NCI-H1436 treated with DMSO at 0.1 percent for 48 hours (cell line): ENCODE results near the gene MELTF.

Experiments
- DNase-seq: peaks from one replicate; lab custom pipeline; 2025; lab: John Stamatoyannopoulos, UW

MELTF gene

DNA sequence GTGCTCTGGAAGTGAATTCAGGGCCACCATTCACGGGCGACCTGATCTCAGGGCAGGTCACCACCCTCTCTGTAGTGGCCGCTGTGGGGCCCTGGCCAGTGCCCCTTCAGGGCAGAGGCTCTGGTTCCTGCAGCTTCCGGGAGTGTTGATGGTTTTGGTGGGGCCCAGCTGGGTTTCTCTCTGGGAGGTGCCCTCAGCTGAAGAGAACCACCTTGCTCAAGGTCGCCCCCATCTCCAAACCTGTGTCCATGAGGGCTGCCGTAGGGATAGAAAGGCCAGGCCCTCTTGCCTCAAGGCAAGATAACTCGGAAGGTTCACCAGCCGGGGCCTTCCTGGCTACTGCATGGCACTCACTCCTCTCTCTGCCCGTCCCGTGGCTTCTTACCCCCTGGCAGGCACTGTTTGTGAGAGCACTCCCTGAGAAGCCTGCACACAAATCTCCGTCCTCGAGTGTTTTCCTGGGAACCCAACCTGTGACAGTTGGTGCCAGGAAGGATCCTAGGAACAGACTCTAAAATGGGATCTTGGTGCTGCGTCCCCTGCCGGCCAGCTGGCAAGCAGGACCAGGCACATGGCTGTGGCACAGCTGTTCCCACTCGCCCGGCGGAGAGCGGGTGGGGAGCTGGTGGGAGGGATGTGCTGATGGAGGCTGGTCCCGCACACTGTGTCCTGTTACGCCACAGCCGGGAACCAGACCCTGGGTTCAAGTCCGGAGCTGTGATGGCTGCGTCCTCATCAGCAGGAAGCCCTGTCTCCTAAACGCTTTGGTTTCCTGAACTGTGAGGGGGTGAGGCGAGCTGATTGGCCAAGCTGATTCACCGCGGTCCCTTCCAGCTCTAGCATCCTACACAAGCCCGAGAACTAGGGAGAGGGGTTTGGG is 37.8 kb downstream of the MELTF start:
- DNase-seq = no peak

DNA sequence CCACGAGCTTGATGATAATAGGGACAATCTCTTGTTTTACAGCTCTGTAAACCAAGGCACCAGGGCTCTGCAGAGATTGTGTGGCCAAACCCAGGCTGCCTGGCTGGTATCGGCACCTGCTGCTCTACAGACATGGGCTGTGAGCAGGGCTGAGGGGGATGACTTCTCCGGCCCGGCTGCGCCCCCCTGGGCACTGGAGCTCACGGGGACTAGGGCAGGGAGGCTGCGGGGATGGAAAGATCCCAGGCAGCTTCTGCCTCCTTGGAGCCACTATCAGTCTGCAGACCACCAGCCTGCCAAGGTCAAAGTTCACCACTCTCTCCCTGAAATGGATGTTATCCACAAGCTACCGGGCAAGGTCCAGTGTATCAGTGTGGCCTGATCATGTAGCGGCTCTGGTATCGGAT is 39.0 kb downstream of the MELTF start:
- DNase-seq = no peak

DNA sequence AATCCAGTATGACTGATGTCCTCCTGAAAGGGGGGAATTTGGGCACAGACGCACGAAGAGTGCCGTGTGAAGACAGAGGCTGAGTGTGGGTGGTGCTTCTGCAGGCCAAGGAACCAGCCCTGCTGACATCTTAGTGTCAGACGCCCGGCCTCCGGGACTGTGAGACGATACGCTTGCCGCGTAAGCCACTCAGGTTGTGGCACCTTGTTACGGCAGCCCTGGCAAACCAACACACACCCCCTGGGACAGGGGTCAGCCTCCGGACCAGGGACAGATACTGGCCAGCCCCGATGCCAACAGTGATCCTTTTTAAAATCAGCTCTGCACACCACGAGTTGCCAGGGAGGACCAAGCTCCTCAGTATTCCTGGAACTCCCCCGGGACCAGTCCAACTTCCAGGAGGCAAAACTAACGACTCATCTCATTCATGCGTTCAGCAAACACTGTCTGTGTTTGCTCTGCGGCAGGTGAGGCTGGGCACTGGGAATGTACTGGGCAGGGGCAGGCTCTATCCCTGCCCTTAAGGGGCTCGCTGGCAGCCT is 39.8 kb downstream of the MELTF start:
- DNase-seq = no peak

DNA sequence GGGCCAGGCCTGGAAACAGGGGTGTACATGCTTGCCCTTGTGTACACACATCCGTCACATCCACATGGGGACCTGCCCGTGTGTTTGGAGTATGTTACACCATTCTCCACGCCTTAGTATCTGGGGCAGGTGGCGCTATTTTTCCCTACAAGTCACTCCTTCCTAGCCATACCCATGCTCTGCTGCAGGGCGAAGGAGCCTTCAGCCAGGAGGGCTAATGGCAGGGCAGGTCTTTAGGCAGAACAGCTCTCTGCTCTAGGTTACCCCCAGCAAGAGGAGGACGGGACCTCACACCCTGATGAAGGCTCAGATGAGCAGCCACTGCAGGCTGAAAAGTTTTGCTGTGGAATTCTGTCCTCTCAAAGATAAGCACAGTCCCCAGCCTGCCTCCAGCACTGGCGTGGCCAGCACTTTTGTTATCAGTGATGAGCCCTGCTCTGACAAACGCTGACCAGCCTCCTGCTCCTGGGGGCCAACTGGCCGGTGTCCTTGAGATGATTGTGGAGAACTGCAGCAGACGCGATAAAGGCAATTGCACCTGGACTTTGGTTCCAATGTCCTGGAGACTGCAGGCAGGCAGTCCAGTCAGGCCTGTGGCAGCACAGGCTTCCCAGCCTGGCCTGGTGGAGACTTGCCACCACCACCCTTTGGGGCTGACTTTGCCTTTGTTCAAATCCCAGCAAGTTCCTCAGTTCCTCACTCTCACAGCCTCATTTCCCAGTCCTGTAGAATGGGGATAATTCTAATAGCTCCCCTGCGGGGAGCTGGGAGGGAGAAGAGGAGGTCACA is 41.2 kb downstream of the MELTF start:
- no peak for DNase-seq

DNA sequence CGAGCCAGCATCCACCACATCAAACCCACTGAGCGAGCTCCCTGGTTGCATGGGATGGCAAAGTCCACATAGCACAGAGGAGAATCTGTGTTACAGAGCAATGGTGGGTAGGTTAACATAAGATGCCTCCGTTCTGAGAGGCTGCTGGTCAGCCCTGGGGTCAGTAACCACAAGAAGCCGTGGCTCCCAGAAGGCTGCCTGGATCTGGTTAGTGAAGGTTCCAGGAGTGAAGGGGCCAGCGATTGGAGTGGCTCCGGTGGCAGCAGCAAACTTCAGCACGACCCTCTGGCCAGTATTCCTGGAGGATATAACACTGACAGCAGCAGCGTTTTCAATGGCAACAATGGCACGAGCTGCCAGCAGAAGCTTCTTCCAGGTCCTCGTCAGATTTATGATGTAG is 42.6 kb downstream of the MELTF start:
- DNase-seq = no peak

DNA sequence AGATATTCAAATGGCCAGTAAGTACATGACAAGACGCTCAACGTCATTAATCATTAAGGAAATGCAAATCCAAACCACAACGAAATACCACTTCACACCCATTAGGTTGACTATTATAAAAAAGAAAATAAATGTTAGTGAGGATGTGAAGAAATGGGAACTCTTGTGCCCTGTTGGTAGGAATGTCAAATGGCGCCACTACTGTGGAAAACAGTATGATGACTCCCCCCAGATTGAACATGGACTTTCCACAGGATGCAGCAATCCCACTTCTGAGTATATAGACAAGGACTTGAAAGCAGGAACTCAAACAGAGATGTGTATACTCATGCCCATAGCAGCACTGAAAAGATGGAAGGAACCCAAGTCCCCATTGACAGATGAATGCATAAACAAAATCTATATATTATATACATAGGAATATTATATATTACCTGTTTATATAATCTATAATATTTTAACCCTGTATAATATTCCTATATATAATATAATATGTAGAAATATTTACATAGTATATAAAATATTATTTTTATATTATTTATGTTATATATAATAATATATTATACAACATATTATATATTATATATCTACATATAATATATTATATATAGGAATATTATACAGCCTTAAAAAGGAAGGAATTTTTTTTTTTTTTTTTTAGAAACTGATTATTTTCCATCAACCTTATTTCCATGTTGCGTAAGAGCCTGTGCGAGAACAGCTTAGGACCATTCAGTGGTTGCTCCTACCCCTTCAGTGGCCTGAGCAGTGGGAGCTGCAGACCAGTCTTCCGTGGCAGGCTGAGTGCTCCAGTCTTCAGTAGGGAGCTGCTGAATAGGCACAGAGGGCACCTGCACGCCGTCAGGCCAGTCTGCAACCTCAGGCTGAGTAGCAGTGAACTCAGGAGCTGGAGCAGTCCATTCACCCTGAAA is 43.4 kb downstream of the MELTF start:
- no peak for DNase-seq

DNA sequence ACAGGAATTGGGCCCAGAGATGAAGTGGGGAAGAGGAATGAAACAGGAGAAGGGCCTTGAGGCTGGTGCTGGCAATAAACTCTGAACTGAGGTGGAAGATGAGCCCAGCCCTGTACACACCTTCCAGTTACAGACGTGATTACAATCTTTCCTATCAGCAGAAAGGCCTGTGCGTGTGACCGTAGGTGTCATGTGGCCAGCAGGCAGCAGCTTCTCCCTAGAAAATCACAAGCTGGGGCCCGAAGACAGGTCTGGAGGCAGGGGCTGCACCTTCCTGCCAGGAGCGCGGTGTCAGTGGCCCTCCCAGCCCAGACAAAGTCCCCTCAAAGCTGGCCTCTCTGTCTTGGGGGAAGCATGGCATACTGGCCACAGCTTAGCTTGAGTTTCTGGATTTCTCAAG is 44.3 kb downstream of the MELTF start:
- DNase-seq = no peak

DNA sequence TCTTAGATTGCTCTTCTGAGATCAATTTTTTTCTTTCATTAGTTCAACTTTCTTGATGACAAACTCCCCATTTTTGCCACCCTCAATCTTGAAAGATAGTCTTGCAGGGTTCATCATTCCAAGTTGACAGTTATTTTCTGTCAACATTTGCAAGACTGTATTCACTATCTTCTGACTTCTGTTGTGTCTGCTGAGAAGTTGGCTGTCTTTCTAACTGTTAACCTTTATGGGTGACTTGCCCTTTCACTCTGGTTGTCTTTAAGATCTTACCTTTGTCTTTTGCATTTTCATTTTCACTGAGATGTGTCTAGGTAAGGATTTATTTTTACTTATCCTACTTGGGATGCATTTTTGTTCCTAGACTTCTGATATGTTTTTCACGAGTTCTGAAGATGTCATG is 46.4 kb downstream of the MELTF start:
- DNase-seq = no peak

DNA sequence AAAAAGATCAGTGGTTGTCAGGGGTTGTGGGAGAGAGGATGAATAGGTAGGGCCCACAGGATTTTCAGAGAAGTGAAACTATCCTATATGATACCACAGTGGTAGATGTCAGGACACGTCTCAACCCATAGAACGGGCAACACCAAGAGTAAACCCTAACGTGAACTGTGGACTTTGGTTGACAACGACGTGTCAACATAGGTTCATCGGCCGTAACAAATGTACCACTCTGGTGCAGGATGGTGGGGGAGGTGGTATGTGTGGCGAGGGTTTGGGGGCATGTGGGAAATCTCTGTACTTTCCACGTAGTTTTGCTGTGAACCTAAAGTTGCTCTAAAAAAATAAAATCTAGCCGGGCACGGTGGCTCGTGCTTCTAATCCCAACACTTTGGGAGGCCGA is 48.0 kb downstream of the MELTF start:
- DNase-seq = no peak

DNA sequence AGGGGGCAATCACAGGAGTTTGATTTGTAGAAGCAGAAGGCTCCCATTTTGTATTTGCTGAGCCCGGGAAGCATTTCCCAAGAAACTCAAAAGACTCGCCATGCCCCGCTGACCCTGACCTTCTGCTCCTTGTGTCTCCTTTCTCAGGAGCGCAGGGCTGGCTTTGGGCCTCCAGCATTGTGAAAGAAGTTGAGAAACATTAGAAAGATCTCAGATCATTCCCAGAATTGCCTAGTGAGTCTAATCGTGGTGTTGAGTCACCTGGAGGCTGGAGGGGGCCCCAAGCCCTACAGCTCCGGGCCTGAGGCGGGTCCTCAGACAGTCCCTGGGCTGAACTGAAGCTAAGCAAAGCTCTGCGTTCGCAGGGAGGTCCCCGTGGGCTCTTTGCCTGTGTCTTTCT is 50.1 kb downstream of the MELTF start:
- no peak for DNase-seq

DNA sequence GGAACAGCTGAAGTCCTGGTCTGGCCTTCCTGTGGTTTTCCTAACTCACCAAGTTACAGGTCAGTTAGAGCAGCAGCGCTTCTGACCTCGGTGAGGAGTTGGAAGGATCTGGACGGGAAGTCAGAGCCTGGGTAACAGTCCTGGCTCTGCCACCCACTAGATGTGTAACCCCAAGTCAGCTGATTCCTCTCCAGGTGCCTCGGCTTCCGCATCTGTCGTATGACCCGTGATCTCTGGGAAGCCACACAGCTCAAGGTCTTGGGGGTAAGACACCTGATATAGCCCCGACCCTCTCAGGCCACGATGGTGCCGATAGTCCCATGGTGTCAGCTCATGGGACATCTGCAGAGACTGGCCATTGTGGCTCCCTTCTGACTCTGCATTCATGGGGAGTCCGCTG is 52.7 kb downstream of the MELTF start:
- no peak for DNase-seq

DNA sequence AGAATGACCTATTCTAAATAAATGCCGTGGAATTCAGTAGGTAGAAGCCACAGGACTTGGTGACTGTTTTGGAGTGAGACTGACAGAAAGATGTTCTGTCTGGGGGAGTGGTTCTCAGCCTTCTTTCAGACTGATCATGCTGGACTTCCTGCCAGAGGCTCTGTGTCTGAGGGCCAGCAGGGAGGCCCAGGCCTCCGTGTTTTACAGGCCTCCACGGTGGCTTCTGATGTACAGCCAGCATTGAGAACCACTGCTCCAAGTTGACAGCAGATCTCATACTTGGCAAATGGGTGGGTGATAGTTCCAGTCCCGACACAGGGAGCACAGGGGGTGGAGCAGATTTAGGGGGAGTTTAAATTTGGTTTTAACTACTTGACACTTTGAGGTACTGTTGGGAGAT is 54.3 kb downstream of the MELTF start:
- DNase-seq = no peak

DNA sequence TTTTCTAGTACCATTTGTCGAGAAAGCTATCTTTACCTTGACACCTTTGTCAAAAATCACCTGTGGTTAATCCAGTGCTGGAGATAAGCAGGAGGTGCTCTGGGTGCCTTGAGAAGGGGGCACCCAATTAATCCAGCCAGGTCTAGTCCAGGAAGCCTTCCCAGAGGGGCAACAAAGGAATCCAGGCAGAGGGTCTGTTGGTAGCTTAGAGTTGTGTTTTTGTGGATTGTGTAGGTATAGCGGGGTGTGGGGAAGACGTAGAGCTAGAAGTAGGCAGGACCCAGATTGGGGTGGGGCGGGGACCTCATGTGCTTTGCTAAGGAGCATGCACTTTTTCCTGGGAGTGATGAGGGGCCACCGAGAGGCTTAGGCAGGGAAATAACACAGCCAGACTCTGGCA is 55.0 kb downstream of the MELTF start:
- no peak for DNase-seq

DNA sequence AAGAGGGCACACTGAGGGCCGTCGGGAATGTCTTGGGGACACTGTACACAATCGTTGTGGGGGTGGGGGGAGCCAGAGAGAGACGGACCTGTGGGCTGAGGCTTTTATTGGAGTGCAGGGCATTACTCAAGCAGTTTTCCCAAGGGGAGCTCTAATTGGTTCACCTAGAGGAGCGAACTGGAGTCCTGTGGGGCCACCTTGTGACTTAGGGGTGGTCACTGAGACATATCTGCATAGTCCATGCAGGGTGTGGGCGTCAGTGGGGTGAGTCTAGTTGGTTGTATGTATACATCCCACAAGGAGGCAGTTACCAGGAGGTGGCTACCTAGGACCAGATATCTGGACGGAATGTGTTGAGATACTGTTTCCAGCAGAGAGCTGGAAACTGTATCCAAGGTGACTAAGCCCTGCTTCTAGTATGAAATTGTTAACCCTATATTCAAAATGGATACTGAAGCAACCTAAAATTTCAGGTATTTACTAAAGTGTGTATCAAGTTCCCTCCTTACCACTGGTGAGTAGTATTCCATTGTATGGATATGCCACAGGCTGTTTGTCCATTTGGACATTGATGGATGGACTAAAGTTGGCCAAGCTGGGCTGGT is 58.4 kb downstream of the MELTF start:
- no peak for DNase-seq

DNA sequence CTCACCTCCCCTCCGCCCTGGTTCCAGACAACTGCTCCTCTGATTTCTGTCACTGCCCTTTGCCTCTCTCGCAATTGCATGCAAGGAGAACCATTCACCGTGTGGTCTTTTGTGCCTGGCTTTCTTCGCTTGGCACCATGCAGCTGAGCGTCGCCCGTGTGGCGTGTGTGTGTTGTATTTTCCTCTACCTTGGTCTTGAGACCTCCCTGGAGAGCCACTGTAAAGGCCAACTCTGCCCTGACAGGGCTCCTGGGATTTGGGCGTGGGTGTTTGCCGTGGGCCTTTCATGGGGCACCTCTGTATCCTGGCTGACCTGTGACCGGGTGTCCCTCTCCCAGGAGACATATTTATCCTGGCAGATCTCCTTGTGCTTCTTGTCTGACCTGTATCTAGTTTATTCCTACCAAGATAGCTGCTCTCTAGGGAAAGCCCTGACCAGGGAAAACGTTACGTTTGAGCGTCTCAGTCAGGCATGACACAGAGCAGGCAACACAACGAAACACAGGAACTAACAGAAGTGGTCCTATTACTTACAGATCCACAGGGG is 59.0 kb downstream of the MELTF start:
- no peak for DNase-seq

DNA sequence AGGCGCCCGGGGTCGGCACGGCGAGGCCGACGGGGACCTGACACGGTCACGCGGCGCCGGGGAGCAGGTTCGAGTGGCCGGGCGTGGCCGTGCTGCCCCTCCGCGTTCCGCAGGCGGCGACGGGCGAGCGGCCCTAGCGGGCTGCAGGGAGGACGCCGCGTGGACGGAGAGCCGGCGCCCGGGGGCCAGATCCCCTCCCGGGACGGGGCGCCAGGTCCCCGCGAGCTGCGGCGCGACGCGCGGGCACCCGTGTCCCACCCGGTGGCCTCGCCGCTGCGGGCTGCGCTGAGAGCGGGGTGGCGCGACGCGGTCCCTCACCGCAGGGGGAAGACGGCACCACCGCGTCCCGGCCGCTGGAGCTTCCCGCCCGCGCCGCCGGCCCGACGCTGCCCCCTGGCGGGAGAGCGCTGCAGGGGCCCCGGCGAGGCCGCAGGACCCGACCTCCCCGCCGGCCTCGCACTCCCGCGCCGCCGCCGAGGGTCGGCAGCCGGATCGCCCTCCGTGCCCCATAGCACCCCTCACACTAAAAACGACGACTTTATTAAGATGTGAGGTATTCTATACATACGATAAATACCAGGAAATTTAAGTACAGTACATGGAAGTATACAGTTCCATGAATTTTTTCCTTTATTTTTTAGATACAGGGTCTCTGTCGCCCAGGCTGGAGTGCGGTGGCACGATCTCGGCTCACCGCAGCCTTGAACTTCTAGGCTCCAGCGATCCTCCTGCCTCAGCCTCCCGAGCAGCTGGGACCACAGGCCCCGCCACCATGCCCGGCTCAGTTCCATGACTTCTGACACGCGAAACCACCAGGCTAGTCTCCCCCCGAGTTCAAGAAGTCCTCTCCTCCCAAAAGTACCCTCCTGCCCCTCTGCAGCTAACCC is 59.7 kb downstream of the MELTF start:
- no peak for DNase-seq

DNA sequence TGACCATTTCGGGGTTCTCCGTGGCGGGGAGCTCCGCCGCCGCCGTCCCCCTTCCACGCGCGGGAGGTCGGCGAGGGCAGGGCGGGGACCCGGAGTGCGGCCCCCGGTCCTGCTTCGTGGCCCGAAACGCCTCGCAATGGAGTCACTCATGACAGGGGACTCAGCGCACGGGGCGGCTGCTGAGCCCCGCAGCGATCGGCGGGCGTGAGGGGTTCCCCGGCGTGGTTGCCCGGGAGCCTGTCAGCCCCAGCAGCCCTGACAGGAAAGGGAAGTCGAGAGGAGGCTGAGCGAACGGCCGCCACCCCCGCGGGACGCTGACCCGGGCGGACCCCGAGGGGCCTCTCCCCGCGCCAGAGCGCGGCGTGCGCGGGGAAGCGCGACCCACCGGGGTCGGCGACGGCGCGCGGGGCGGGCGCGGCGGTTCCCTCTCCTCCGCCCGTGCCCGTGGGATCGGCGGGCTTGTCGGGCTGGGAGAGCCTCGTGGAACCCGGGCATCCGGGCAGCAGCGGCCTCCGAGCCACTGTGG is 60.4 kb downstream of the MELTF start:
- DNase-seq = no peak

DNA sequence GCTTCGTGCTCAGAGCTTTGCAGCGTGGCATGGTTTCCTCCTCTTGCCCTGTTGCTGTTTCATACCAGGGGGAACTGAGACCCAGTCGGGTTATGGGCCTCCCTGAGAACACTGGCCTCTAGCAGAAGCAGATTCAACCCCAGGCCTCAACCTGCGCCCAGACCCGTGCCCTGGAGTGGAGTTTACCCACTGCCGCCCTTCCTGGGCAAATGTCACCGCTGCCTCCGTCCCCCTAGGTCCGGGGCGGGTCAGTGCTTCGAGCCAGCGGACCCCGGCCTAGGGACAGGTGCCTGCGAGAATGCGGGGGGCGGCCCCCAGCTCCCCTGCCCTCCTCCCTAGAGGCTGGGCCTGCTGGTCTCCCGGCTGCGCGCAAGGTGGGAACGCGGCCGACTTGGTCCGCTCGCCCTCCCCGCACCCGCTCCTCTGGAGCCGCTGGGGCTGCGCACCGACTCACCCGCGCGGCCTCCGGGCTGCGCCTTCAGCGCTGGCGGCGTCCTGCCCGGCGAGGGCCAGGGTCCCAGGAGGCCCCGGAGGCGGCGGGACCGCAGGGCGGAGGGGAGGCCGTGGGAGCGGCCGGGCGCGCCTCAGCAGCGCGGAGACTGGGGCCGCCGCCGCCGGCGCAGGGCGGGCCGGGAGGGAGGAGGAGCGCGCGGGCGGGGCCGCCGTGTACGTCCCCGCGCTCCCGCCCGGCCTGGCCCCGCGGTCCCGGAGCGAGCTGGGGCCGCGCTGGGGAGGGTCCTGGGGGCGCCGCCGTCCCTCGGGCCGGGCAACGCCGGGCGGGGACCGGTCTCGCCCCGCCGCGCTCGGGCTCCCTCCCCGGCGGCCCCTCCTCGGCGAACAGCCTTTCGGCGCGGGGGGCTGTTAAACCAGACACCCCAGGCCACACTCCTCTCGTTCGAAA is 61.1 kb downstream of the MELTF start, which contains the start of gene PIGZ:
Gene PIGZ, minus strand, starts transcription at position 601 of the 901 bp plus-strand sequence. CDS start 16,802 bp downstream, outside the sequence.
- DNase-seq = no peak
